ENCODE data around the gene EMILIN2.
"Not testable (repeated sequence)": the region's sequence is repeated elsewhere in the genome, so short reads cannot be mapped to it uniquely, and the experiment has no call there.

DNA sequence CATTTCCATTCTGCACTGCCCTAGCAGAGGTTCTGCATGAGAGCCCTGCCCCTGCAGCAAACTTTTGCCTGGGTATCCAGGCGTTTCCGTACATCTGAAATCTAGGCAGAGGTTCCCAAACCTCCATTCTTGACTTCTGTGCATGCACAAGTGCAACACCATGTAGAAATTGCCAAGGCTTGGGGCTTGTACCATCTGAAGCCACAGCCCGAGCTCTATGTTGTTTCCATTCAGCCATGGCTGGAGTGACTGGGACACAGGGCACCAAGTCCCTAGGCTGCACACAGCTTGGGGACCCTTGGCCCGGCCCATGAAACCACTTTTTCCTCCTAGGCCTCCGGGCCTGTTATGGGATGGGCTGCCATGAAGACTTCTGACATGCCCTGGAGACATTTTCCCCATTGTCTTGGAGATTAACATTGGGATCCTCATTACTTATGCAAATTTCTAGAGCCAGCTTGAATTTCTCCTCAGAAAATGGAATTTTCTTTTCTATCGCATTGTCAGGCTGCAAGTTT is 37.1 kb upstream of the EMILIN2 start:
- TF ChIP-seq, protein P1, sequence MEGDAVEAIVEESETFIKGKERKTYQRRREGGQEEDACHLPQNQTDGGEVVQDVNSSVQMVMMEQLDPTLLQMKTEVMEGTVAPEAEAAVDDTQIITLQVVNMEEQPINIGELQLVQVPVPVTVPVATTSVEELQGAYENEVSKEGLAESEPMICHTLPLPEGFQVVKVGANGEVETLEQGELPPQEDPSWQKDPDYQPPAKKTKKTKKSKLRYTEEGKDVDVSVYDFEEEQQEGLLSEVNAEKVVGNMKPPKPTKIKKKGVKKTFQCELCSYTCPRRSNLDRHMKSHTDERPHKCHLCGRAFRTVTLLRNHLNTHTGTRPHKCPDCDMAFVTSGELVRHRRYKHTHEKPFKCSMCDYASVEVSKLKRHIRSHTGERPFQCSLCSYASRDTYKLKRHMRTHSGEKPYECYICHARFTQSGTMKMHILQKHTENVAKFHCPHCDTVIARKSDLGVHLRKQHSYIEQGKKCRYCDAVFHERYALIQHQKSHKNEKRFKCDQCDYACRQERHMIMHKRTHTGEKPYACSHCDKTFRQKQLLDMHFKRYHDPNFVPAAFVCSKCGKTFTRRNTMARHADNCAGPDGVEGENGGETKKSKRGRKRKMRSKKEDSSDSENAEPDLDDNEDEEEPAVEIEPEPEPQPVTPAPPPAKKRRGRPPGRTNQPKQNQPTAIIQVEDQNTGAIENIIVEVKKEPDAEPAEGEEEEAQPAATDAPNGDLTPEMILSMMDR (IDR thresholded peaks at IDR 0.05; ENCODE audit: low read depth, low read length, missing input control), result not testable (repeated sequence)
- TF ChIP-seq, protein P2, sequence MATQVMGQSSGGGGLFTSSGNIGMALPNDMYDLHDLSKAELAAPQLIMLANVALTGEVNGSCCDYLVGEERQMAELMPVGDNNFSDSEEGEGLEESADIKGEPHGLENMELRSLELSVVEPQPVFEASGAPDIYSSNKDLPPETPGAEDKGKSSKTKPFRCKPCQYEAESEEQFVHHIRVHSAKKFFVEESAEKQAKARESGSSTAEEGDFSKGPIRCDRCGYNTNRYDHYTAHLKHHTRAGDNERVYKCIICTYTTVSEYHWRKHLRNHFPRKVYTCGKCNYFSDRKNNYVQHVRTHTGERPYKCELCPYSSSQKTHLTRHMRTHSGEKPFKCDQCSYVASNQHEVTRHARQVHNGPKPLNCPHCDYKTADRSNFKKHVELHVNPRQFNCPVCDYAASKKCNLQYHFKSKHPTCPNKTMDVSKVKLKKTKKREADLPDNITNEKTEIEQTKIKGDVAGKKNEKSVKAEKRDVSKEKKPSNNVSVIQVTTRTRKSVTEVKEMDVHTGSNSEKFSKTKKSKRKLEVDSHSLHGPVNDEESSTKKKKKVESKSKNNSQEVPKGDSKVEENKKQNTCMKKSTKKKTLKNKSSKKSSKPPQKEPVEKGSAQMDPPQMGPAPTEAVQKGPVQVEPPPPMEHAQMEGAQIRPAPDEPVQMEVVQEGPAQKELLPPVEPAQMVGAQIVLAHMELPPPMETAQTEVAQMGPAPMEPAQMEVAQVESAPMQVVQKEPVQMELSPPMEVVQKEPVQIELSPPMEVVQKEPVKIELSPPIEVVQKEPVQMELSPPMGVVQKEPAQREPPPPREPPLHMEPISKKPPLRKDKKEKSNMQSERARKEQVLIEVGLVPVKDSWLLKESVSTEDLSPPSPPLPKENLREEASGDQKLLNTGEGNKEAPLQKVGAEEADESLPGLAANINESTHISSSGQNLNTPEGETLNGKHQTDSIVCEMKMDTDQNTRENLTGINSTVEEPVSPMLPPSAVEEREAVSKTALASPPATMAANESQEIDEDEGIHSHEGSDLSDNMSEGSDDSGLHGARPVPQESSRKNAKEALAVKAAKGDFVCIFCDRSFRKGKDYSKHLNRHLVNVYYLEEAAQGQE (IDR thresholded peaks at IDR 0.05), result not testable (repeated sequence)
- not testable (repeated sequence) for TF ChIP-seq JUND (IDR thresholded peaks at IDR 0.05); TAF1 (conservative IDR thresholded peaks at IDR 0.05); GABPA (IDR thresholded peaks at IDR 0.05 in 1 of 2, conservative IDR thresholded peaks at IDR 0.05 in 1 of 2); RXRA (IDR thresholded peaks at IDR 0.05); YY1 (IDR thresholded peaks at IDR 0.05)
- TF ChIP-seq, protein P3, sequence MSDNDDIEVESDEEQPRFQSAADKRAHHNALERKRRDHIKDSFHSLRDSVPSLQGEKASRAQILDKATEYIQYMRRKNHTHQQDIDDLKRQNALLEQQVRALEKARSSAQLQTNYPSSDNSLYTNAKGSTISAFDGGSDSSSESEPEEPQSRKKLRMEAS (IDR thresholded peaks at IDR 0.05), result not testable (repeated sequence)
- TF ChIP-seq, protein P4, sequence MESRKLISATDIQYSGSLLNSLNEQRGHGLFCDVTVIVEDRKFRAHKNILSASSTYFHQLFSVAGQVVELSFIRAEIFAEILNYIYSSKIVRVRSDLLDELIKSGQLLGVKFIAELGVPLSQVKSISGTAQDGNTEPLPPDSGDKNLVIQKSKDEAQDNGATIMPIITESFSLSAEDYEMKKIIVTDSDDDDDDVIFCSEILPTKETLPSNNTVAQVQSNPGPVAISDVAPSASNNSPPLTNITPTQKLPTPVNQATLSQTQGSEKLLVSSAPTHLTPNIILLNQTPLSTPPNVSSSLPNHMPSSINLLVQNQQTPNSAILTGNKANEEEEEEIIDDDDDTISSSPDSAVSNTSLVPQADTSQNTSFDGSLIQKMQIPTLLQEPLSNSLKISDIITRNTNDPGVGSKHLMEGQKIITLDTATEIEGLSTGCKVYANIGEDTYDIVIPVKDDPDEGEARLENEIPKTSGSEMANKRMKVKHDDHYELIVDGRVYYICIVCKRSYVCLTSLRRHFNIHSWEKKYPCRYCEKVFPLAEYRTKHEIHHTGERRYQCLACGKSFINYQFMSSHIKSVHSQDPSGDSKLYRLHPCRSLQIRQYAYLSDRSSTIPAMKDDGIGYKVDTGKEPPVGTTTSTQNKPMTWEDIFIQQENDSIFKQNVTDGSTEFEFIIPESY (IDR thresholded peaks at IDR 0.05), result not testable (repeated sequence)
